ENCODE measurements around the gene PINLYP. TPM values are rescaled to one million over a fixed set of nuclear protein-coding genes. Genes with fewer than 3 reads are reported as not detected.

PINLYP gene
- polyA plus RNA-seq, 3 donors: 0.83 to 1.3 (median 0.93) TPM

GRCh38 chr19:43526884-43527859 is 48.4 kb upstream of the PINLYP start, which contains the start of gene ETHE1:
Gene ETHE1, minus strand, starts transcription at chr19:43527201. Its CDS starts 24 bp downstream, at chr19:43527177.
- peaks cover 4% of the 10 kb centered on the region for H4K20me1 ChIP-seq (ENCODE audit: insufficient read depth, low read length)
- H3K4me3 Mint-ChIP-seq: peak within 1 kb of the TSS; percentile 90 to 98
- H3K9me3 Mint-ChIP-seq: no peaks in the 10 kb centered on the region
- peaks cover 34% of the 10 kb centered on the region for H3K4me1 Mint-ChIP-seq
- H3K27ac ChIP-seq (ENCODE audit: low read depth in 1 of 2, low read length in 2 of 2): peak within 1 kb of the TSS; percentile 60 to 89
- H3K27ac Mint-ChIP-seq: peak within 1 kb of the TSS; percentile 81 to 97 (median 92)
- H3K36me3 Mint-ChIP-seq: peaks cover 4 to 7% of the 10 kb centered on the region in 2 donors
- peaks cover 46% of the 10 kb centered on the region for H3K79me2 ChIP-seq (ENCODE audit: insufficient read depth, low read length)
- intact Hi-C loops (cut with micrococcal nuclease): loop anchor here in 1 of 2 donors (2.0 kb wide), 1 partner anchor 68 kb away; no protein-coding TSS in a partner anchor
- no peaks in the 10 kb centered on the region for H3K9me3 ChIP-seq (replicated peaks in 1 of 2; ENCODE audit: control insufficient read depth in 1 of 2, insufficient read depth in 1 of 2, low read length in 2 of 2)
- peak within 1 kb of the TSS; percentile 99 for H3K4me2 ChIP-seq (replicated peaks; ENCODE audit: extremely low read depth, low read length, poor library complexity, severe bottlenecking)
- H3K27me3 Mint-ChIP-seq (ENCODE audit: low read depth in 3 of 3): peaks cover 0 to 2% (median 1%) of the 10 kb centered on the region in 3 donors
- WGBS (ENCODE audit: insufficient coverage): 5% methylated on average over 41 of the region's 54 CpGs
- no peaks in the 10 kb centered on the region for H3K27me3 ChIP-seq (ENCODE audit: control insufficient read depth in 2 of 2, insufficient read depth in 2 of 2, low read length in 2 of 2)
- peaks cover 27 to 40% of the 10 kb centered on the region in 2 donors for H3K4me1 ChIP-seq (ENCODE audit: control insufficient read depth in 1 of 2, insufficient read depth in 2 of 2, low read length in 2 of 2)
- peak within 1 kb of the TSS; percentile 44 to 98 (median 91) for H3K4me3 ChIP-seq (replicated peaks in 1 of 3; ENCODE audit: low read depth in 2 of 3, low read length in 3 of 3)
- H3K36me3 ChIP-seq (replicated peaks in 1 of 2; ENCODE audit: control insufficient read depth in 1 of 2, insufficient read depth in 2 of 2, low read length in 2 of 2): peaks cover 0 to 8% of the 10 kb centered on the region in 2 donors
- no peak for TF ChIP-seq CTCF (IDR thresholded peaks at IDR 0.05)
- peak within 1 kb of the TSS; percentile 96 for H2AFZ ChIP-seq (ENCODE audit: insufficient read depth, low read depth, low read length, poor library complexity, severe bottlenecking)
- DNase-seq: peak; percentile 45 to 68 (median 59)
- peak within 1 kb of the TSS; percentile 89 for H3K9ac ChIP-seq (ENCODE audit: insufficient read depth, low read length, poor library complexity, severe bottlenecking)

- 90% methylated on average over 9 of the region's 13 CpGs for WGBS (ENCODE audit: insufficient coverage)
- H3K9ac ChIP-seq (ENCODE audit: insufficient read depth, low read length, poor library complexity, severe bottlenecking): no peak overlapping the region
- no peak overlapping the region for H3K27ac ChIP-seq (ENCODE audit: low read depth in 1 of 2, low read length in 2 of 2)
- H4K20me1 ChIP-seq (ENCODE audit: insufficient read depth, low read length): peaks cover 4% of the 10 kb centered on the region
- Mint-ChIP-seq H3K9me3 (no peaks in the 10 kb centered on the region), H3K36me3 (peaks cover 1 to 3% of the 10 kb centered on the region in 2 donors), H3K4me3 (peak overlapping the region in 1 of 2 donors; percentile 24), H3K27me3 (ENCODE audit: low read depth in 3 of 3) (peaks cover 0 to 2% (median 1%) of the 10 kb centered on the region in 3 donors), H3K27ac (peak overlapping the region in 3 of 7 donors; percentile 18 to 32 (median 18)), H3K4me1 (peaks cover 43% of the 10 kb centered on the region)
- peaks cover 34 to 47% of the 10 kb centered on the region in 2 donors for H3K4me1 ChIP-seq (ENCODE audit: control insufficient read depth in 1 of 2, insufficient read depth in 2 of 2, low read length in 2 of 2)
- no peak for TF ChIP-seq CTCF (IDR thresholded peaks at IDR 0.05)
- no peak overlapping the region for H2AFZ ChIP-seq (ENCODE audit: insufficient read depth, low read depth, low read length, poor library complexity, severe bottlenecking)
- no peaks in the 10 kb centered on the region for H3K9me3 ChIP-seq (replicated peaks in 1 of 2; ENCODE audit: control insufficient read depth in 1 of 2, insufficient read depth in 1 of 2, low read length in 2 of 2)
- H3K79me2 ChIP-seq (ENCODE audit: insufficient read depth, low read length): peaks cover 38% of the 10 kb centered on the region
- H3K4me2 ChIP-seq (replicated peaks; ENCODE audit: extremely low read depth, low read length, poor library complexity, severe bottlenecking): no peak overlapping the region
- no peak overlapping the region for H3K4me3 ChIP-seq (replicated peaks in 1 of 3; ENCODE audit: low read depth in 2 of 3, low read length in 3 of 3)
- intact Hi-C loops (cut with micrococcal nuclease): loop anchor here in 1 of 2 donors (2.0 kb wide), 1 partner anchor 67 kb away; no protein-coding TSS in a partner anchor
- H3K36me3 ChIP-seq (replicated peaks in 1 of 2; ENCODE audit: control insufficient read depth in 1 of 2, insufficient read depth in 2 of 2, low read length in 2 of 2): peaks cover 0 to 1% of the 10 kb centered on the region in 2 donors
- no peaks in the 10 kb centered on the region for H3K27me3 ChIP-seq (ENCODE audit: control insufficient read depth in 2 of 2, insufficient read depth in 2 of 2, low read length in 2 of 2)
- no peak for DNase-seq
Observed at GRCh38 chr19:43527860-43528622, 47.6 kb upstream of the PINLYP start.

Data from CD14-positive monocyte (primary cell).